GM12878 (cell line): ENCODE measurements around the gene SELP. TPM values are rescaled to one million over a fixed set of nuclear protein-coding genes. Genes with fewer than 3 reads are reported as not detected.

Source experiments
- ATAC-seq: fragments of 200-7000 bp; cut with Tn5 transposase; 3 replicates; pipeline ENCODE4 v1.9.1; 2020; ENCODE audit warnings: mild to moderate bottlenecking, moderate library complexity
- BruUV-seq: library from RNA; stranded (reverse); fragments of 400-500 nt; replicated peaks from 2 replicates; lab custom pipeline; 2021; lab: Mats Ljungman, UMichigan
- CTCF ChIA-PET: fragments of 300-600 bp; sonication (Branson Sonifier 250); formaldehyde crosslinking; extraction: SDS; loops from one replicate; lab custom pipeline; 2021; ENCODE audit warnings: inconsistent platforms; lab: Yijun Ruan, JAX
- POLR2A ChIA-PET: fragments of 350-600 bp; formaldehyde crosslinking; extraction: SDS; loops from one replicate; lab custom pipeline; 2021; ENCODE audit warnings: inconsistent platforms; lab: Charles Lee
- RAD21 ChIA-PET: fragments of 300-600 bp; sonication (Branson Sonifier 250); formaldehyde crosslinking; loops from one replicate; lab custom pipeline; 2023; ENCODE audit warnings: antibody characterized with exemption; ENCODE audit not compliant: unreplicated experiment; lab: Charles Lee
- SMC1A ChIA-PET: fragments of 300-600 bp; sonication (Branson Sonifier 250); formaldehyde crosslinking; loops from one replicate; lab custom pipeline; 2023; ENCODE audit not compliant: unreplicated experiment, uncharacterized antibody; lab: Charles Lee
- DNase-seq: peaks from one replicate; pipeline ENCODE4 v3.0.0-alpha.2; 2011; ENCODE audit warnings: low read depth, low spot score
- FAIRE-seq: peaks from 3 replicates; lab custom pipeline; 2011; peaks lifted over from hg19 to GRCh38; lab: Jason Lieb, UNC
- H2AFZ ChIP-seq: 2 replicates; pipeline ENCODE4 v1.6.0; 2011; ENCODE audit warnings: low read depth, low read length, control low read depth; ENCODE audit not compliant: control insufficient read depth
- H3K27ac ChIP-seq: 2 replicates; pipeline ENCODE4 v1.5.1; 2011; ENCODE audit warnings: control low read depth; ENCODE audit not compliant: control insufficient read depth, insufficient read depth
- H3K27me3 ChIP-seq, 2 experiments: replicated peaks in 1 of 2; 2 replicates each; pipeline versions ENCODE4 v1.6.0 to v1.6.1; 2011; ENCODE audit warnings: low read length in 1 of 2; ENCODE audit not compliant: control insufficient read depth in 2 of 2, insufficient read depth in 2 of 2
- H3K36me3 ChIP-seq, 2 experiments: 2 replicates each; pipeline ENCODE4 v1.5.1; 2011; ENCODE audit warnings: low read length in 1 of 2; ENCODE audit not compliant: control insufficient read depth in 2 of 2, insufficient read depth in 2 of 2
- H3K4me1 ChIP-seq: 2 replicates; pipeline ENCODE4 v1.6.1; 2011; ENCODE audit warnings: mild to moderate bottlenecking, low read length, moderate library complexity, mixed read lengths; ENCODE audit not compliant: control insufficient read depth, insufficient read depth
- H3K4me2 ChIP-seq: 2 replicates; pipeline ENCODE4 v1.6.0; 2011; ENCODE audit warnings: control low read depth; ENCODE audit not compliant: control insufficient read depth, insufficient read depth
- H3K4me3 ChIP-seq: fragments of 200-600 bp; sonication (generic); 2 replicates; pipeline ENCODE4 v1.5.1; 2016
- H3K79me2 ChIP-seq: 2 replicates; pipeline ENCODE4 v1.6.0; 2011; ENCODE audit warnings: low read length; ENCODE audit not compliant: control insufficient read depth, insufficient read depth
- H3K9ac ChIP-seq: 2 replicates; pipeline ENCODE4 v1.8.0; 2011; ENCODE audit warnings: low read length, control low read depth, mixed read lengths; ENCODE audit not compliant: control insufficient read depth, insufficient read depth
- H3K9me3 ChIP-seq: replicated peaks from 3 replicates; pipeline ENCODE4 v1.5.1; 2011; ENCODE audit warnings: mild to moderate bottlenecking, low read length; ENCODE audit not compliant: control insufficient read depth, insufficient read depth
- H4K20me1 ChIP-seq: 2 replicates; pipeline ENCODE4 v1.6.0; 2011; ENCODE audit not compliant: control insufficient read depth, insufficient read depth
- BACH1 ChIP-seq: fragments of 450-650 bp; IDR thresholded peaks from 2 replicates; pipeline ENCODE4 v1.6.1; 2017; ENCODE audit warnings: mild to moderate bottlenecking, borderline replicate concordance
- CEBPB ChIP-seq, 2 experiments: fragments of 150-350 bp in 1 of 2; IDR thresholded peaks; 2 replicates each; pipeline ENCODE4 v1.6.1; 2012 to 2014; ENCODE audit warnings: low read depth in 2 of 2, low read length in 2 of 2, borderline replicate concordance in 1 of 2, inconsistent platforms in 1 of 2
- DPF2 ChIP-seq: fragments of 450-650 bp; IDR thresholded peaks from 2 replicates; pipeline ENCODE4 v1.6.1; 2017; ENCODE audit warnings: mild to moderate bottlenecking
- JUND ChIP-seq: IDR thresholded peaks from 2 replicates; pipeline ENCODE4 v1.6.1; 2012; ENCODE audit warnings: low read depth, mild to moderate bottlenecking, low read length, improper control_type of control experiment, moderate library complexity
- KDM1A ChIP-seq: fragments of 200-600 bp; sonication (generic); IDR thresholded peaks from 2 replicates; pipeline ENCODE4 v1.6.1; 2016; ENCODE audit warnings: borderline replicate concordance
- RB1 ChIP-seq: fragments of 450-650 bp; formaldehyde crosslinking; IDR thresholded peaks from 2 replicates; pipeline ENCODE4 v1.6.1; 2017; ENCODE audit warnings: mild to moderate bottlenecking, borderline replicate concordance
- RUNX3 ChIP-seq: IDR thresholded peaks from 2 replicates; pipeline ENCODE4 v1.6.1; 2012; ENCODE audit warnings: low read length, inconsistent platforms
- SIN3A ChIP-seq: IDR thresholded peaks from 2 replicates; pipeline ENCODE4 v1.6.1; 2012; ENCODE audit warnings: low read depth, low read length, improper control_type of control experiment
- SRF ChIP-seq, 2 experiments: IDR thresholded peaks; 2 replicates each; pipeline ENCODE4 v1.6.1; 2011; ENCODE audit warnings: low read depth in 2 of 2, low read length in 2 of 2, mild to moderate bottlenecking in 1 of 2, moderate library complexity in 1 of 2
- ZNF592 ChIP-seq: fragments of 450-650 bp; IDR thresholded peaks from 2 replicates; pipeline ENCODE4 v1.6.1; 2017; ENCODE audit warnings: mild to moderate bottlenecking, moderate library complexity
- WGBS: methylation state at CpG from one replicate; pipeline ENCODE4 v1.1.6; 2016; ENCODE audit warnings: low lambda C conversion rate; ENCODE audit not compliant: insufficient replicate concordance, insufficient coverage; ENCODE audit errors: missing lambda C conversion rate; 5-methylcytosine and 5-hydroxymethylcytosine counted together
- in situ Hi-C: fragments of 300-500 bp; cut with MboI; formaldehyde crosslinking; loops from 9 replicates; pipeline ENCODE4 v1.14.3; 2018; ENCODE audit warnings: mixed read lengths
- intact Hi-C: fragments of 100-400 bp; cut with micrococcal nuclease; formaldehyde crosslinking; loops from one replicate; pipeline ENCODE4 v1.14.2; 2022; ENCODE audit not compliant: unreplicated experiment
- polyA plus RNA-seq, 11 experiments: library from polyadenylated mRNA; depleted of rRNA in 4 of 11; unstranded in 6 of 11; stranded (reverse) in 5 of 11; fragments of >200 nt; fragmentation: Nextera tagmentation in 4 of 11; fragmentation: Illumina TruSeq in 1 of 11; extraction: Ambion mirVana in 4 of 11; extraction: Trizol in 1 of 11; gene quantifications; 1 replicate in 1 of 11; 2 replicates in 10 of 11; pipeline versions ENCODE4 v1.2.1 to v1.2.3, GENCODE V29; 2011 to 2016; ENCODE audit warnings: inconsistent platforms in 2 of 11, missing spikeins in 2 of 11, low read depth in 1 of 11
- total RNA-seq, 4 experiments: library from RNA; depleted of rRNA in 3 of 4; stranded (reverse); fragments of >200 nt in 3 of 4; fragmentation: Illumina TruSeq in 1 of 4; extraction: Trizol in 1 of 4; gene quantifications; 2 replicates each; pipeline versions ENCODE4 v1.2.1 to v1.2.3, GENCODE V29; 2013 to 2021
- TF ChIP-seq, protein P1 (sequence below): IDR thresholded peaks from 2 replicates; pipeline ENCODE4 v1.6.1; 2011; ENCODE audit warnings: borderline replicate concordance, low read depth, mild to moderate bottlenecking, moderate library complexity, mixed read lengths, low read length; ENCODE audit not compliant: insufficient read depth; ENCODE audit errors: extremely low read length
- TF ChIP-seq, protein P2 (sequence below): fragments of 450-650 bp; IDR thresholded peaks from 2 replicates; pipeline ENCODE4 v1.6.1; 2018; ENCODE audit warnings: borderline replicate concordance, mild to moderate bottlenecking; ENCODE audit not compliant: partially characterized antibody

The SELP gene
- total and polyA plus RNA-seq, 10 of the 15 experiments (the other 5 are each of a cell fraction or from before 2014, with no cell fraction given): 0.04 to 0.23 (median 0.06) TPM; not detected in 7

DNA sequence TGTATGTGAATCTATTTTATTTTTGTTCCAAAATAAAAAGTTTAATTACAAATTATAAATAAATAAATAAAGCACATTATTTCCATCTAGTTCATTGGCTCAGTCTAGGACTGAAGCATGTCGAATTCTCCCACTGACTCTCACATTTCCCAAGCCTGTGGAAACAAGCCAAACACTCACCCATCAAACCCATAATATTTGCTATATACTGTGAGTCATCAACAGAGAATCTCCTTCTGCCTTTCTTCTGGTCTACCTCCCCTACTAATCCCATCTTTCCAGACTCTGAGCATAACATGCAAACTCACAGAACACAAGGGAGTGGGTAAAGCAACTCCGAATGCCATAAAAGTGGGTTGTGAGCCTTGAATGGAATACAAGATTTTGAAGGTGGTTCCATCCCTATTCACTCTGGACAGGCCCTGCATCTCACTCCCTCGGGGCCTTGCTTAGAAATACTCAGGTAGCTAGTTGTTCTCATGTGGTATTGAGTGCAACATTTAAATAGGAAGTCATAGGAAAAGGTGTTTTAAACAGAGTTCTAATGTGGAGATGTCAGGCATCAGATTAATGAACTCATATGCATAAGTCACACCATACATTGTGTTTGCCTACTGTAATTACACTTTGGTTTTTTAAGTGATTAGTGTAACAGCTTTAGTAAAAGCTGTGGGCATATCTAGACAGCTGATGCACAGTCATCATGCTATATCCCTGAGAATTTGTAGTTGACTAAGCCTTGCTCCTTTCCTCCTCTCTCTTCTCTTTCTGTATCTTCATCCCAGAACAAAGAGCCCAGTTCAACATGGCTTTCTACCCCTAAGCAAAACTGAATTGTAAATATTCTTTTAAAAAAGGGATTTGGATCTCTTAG lies 90.7 kb downstream of the SELP start:
- H3K4me3 ChIP-seq: no peak overlapping the region
- H3K79me2 ChIP-seq: no peaks in the 10 kb centered on the region
- ChIA-PET RAD21 (no interaction called here), POLR2A (no interaction called here), SMC1A (interaction anchor here (0.8 kb wide), 1 partner anchor 13 kb away, joined by 3 read pairs; no protein-coding TSS in a partner anchor), CTCF (no interaction called here)
- no peaks in the 10 kb centered on the region for H3K27me3 ChIP-seq
- ATAC-seq (no peak), FAIRE-seq (no peak), DNase-seq (no peak)
- in situ Hi-C loops: no loop called here
- intact Hi-C loops: no loop called here
- no peaks in the 10 kb centered on the region for H4K20me1 ChIP-seq
- BruUV-seq: no TSS peak
- H2AFZ ChIP-seq: no peak overlapping the region
- H3K27ac ChIP-seq: no peak overlapping the region
- 15% methylated on average over 3 of the region's 3 CpGs for WGBS
- no peaks in the 10 kb centered on the region for H3K4me1 ChIP-seq
- H3K9me3 ChIP-seq: no peaks in the 10 kb centered on the region
- H3K9ac ChIP-seq: no peak overlapping the region
- TF ChIP-seq RB1 (no peak), SRF (IDR thresholded peaks at IDR 0.05; ENCODE audit: low read depth in 2 of 2, low read length in 2 of 2) (no peak), DPF2 (no peak), SIN3A (no peak), JUND (no peak), RUNX3 (no peak), ZNF592 (no peak), CEBPB (IDR thresholded peaks at IDR 0.05; ENCODE audit: borderline replicate concordance in 1 of 2, low read depth in 2 of 2, low read length in 2 of 2) (no peak), KDM1A (no peak), BACH1 (no peak)
- TF ChIP-seq, protein P1, sequence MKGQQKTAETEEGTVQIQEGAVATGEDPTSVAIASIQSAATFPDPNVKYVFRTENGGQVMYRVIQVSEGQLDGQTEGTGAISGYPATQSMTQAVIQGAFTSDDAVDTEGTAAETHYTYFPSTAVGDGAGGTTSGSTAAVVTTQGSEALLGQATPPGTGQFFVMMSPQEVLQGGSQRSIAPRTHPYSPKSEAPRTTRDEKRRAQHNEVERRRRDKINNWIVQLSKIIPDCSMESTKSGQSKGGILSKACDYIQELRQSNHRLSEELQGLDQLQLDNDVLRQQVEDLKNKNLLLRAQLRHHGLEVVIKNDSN: no peak
- TF ChIP-seq, protein P2, sequence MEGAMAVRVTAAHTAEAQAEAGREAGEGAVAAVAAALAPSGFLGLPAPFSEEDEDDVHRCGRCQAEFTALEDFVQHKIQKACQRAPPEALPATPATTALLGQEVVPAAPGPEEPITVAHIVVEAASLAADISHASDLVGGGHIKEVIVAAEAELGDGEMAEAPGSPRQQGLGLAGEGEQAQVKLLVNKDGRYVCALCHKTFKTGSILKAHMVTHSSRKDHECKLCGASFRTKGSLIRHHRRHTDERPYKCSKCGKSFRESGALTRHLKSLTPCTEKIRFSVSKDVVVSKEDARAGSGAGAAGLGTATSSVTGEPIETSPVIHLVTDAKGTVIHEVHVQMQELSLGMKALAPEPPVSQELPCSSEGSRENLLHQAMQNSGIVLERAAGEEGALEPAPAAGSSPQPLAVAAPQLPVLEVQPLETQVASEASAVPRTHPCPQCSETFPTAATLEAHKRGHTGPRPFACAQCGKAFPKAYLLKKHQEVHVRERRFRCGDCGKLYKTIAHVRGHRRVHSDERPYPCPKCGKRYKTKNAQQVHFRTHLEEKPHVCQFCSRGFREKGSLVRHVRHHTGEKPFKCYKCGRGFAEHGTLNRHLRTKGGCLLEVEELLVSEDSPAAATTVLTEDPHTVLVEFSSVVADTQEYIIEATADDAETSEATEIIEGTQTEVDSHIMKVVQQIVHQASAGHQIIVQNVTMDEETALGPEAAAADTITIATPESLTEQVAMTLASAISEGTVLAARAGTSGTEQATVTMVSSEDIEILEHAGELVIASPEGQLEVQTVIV: no peak
- no peak overlapping the region for H3K4me2 ChIP-seq
- no peaks in the 10 kb centered on the region for H3K36me3 ChIP-seq
